Esophagus (tissue), 2 donors: Measurements from ENCODE around the gene SUMO2. TPM values are rescaled to one million over a fixed set of nuclear protein-coding genes. Genes with fewer than 3 reads are reported as not detected.
A peak's percentile ranks its signal among the peaks of the same experiment; 100 is the strongest.
"Not testable (repeated sequence)": the region's sequence is repeated elsewhere in the genome, so short reads cannot be mapped to it uniquely, and the experiment has no call there.

Experiments
- H3K27ac ChIP-seq, 2 donors: one replicate each; pipeline ENCODE4 v1.5.1; 2013; ENCODE audit warnings: low read depth in 2 of 2, mild to moderate bottlenecking in 2 of 2, inconsistent platforms in 1 of 2, low read length in 1 of 2, moderate library complexity in 1 of 2
- H3K27me3 ChIP-seq, 2 donors: one replicate each; pipeline ENCODE4 v1.6.1; 2013; ENCODE audit warnings: low read length in 2 of 2, control low read depth in 1 of 2, mild to moderate bottlenecking in 1 of 2; ENCODE audit not compliant: insufficient read depth in 2 of 2, control insufficient read depth in 1 of 2
- H3K36me3 ChIP-seq, 2 donors: one replicate each; pipeline ENCODE4 v1.6.1; 2013; ENCODE audit warnings: low read length in 1 of 2; ENCODE audit not compliant: control insufficient read depth in 2 of 2, insufficient read depth in 2 of 2
- H3K4me1 ChIP-seq, 2 donors: one replicate each; pipeline ENCODE4 v1.6.1; 2013; ENCODE audit warnings: low read length in 1 of 2; ENCODE audit not compliant: control insufficient read depth in 2 of 2, insufficient read depth in 2 of 2
- H3K4me3 ChIP-seq, 2 donors: one replicate each; pipeline ENCODE4 v1.5.1; 2013; ENCODE audit warnings: low read length in 2 of 2, mild to moderate bottlenecking in 2 of 2, low read depth in 1 of 2, moderate library complexity in 1 of 2
- H3K9me3 ChIP-seq, 2 donors: one replicate each; pipeline ENCODE4 v1.6.1; 2013; ENCODE audit warnings: mild to moderate bottlenecking in 2 of 2, low read depth in 1 of 2, low read length in 1 of 2, moderate library complexity in 1 of 2; ENCODE audit not compliant: control insufficient read depth in 2 of 2, insufficient read depth in 1 of 2
- WGBS, 2 donors: extraction: QIAGEN DNeasy Blood & Tissue Kit; methylation state at CpG; one replicate each; pipeline ENCODE4 v1.1.7; 2013; 5-methylcytosine and 5-hydroxymethylcytosine counted together
- polyA plus RNA-seq, 2 donors: library from polyadenylated mRNA; stranded (reverse); fragments of 200-250 nt; gene quantifications; one replicate each; pipeline ENCODE4 v1.2.3, GENCODE V29; 2013
- donor health status: healthy with polysubstance abuse.
- donor health status: Bipolar disorder and iron deficiency.

Gene SUMO2
- polyA plus RNA-seq, 2 donors, result 68.8 to 76.0 TPM

GRCh38 chr17:75209061-75209460, 26.3 kb upstream of the SUMO2 start:
- Histone ChIP-seq H3K4me1 (no peaks in the 10 kb centered on the region), H3K9me3 (no peaks in the 10 kb centered on the region), H3K27me3 (no peaks in the 10 kb centered on the region), H3K4me3 (no peak overlapping the region), H3K27ac (no peak overlapping the region), H3K36me3 (peaks cover 0 to 14% of the 10 kb centered on the region in 2 donors)
- 82% methylated on average over 3 of the region's 3 CpGs for WGBS, 2 donors

DNA sequence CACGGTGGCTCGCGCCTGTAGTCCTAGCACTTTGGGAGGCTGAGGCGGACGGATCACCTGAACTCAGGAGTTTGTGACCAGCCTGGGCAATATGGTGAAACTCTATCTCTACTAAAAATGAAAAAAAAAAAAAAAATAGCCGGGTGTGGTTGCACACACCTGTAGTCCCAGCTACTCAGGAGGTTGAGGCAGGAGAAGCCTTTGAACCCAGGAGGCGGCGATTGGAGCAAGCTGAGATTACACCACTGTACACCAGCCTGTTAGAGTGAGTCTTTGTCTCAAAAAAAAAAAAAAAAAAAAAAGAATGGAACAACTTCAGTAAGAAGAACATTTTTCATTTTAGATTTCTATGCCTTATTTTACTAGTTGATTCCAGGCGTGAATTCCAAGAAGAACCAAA, 25.4 kb upstream of the SUMO2 start:
- H3K4me3 ChIP-seq, result no peak overlapping the region
- no peaks in the 10 kb centered on the region for H3K27me3 ChIP-seq
- H3K36me3 ChIP-seq, result peaks cover 0 to 10% of the 10 kb centered on the region in 2 donors
- 89% methylated on average over 9 of the region's 9 CpGs for WGBS, 2 donors
- no peak overlapping the region for H3K27ac ChIP-seq
- H3K9me3 ChIP-seq, result no peaks in the 10 kb centered on the region
- no peaks in the 10 kb centered on the region for H3K4me1 ChIP-seq

DNA sequence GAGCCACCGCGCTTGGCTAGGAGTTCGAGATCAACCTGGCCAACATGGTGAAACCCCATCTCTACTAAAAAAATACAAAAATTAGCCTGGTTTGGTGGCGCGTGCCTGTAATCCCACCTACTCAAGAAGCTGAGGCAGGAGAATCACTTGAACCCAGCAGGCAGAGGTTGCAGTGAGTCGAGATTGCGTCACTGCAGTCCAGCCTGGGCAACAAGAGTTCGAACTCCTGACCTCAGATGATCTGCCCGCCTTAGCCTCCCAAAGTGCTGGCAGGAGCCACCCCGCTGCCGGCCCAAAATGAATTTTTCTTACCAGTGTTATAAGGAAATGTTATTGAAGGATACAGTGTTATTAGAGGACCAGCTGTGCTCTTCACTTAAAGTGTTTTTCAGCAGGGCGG, 25.0 kb upstream of the SUMO2 start:
- H3K36me3 ChIP-seq, result peaks cover 0 to 7% of the 10 kb centered on the region in 2 donors
- H3K4me3 ChIP-seq, result no peak overlapping the region
- no peaks in the 10 kb centered on the region for H3K27me3 ChIP-seq
- no peak overlapping the region for H3K27ac ChIP-seq
- WGBS, 2 donors, result 82 to 87% methylated on average over 12 of the region's 12 CpGs
- H3K4me1 ChIP-seq, result no peaks in the 10 kb centered on the region
- no peaks in the 10 kb centered on the region for H3K9me3 ChIP-seq

GRCh38 chr17:75207050-75207407, 24.3 kb upstream of the SUMO2 start:
- H3K4me3 ChIP-seq, result peak overlapping the region in 1 of 2 donors; percentile 93
- not testable (repeated sequence) for H3K4me1 ChIP-seq, H3K27ac ChIP-seq, H3K9me3 ChIP-seq, H3K36me3 ChIP-seq, H3K27me3 ChIP-seq
- 84 to 90% methylated on average over 8 of the region's 8 CpGs for WGBS, 2 donors

GRCh38 chr17:75205793-75206163, 23.0 kb upstream of the SUMO2 start:
- peaks cover 0 to 2% of the 10 kb centered on the region in 2 donors for H3K36me3 ChIP-seq
- H3K27me3 ChIP-seq, result no peaks in the 10 kb centered on the region
- WGBS, 2 donors, result 0% methylated on average over 22 of the region's 22 CpGs
- peak overlapping the region; percentile 95 to 100 for H3K27ac ChIP-seq
- peak overlapping the region; percentile 93 to 94 for H3K4me3 ChIP-seq
- no peaks in the 10 kb centered on the region for H3K9me3 ChIP-seq
- no peaks in the 10 kb centered on the region for H3K4me1 ChIP-seq

GRCh38 chr17:75205037-75205792, 22.5 kb upstream of the SUMO2 start, which contains the start of gene NUP85:
Gene NUP85, plus strand, starts transcription at chr17:75205679. Its CDS starts 83 bp downstream, at chr17:75205762.
- WGBS, 2 donors, result 0% methylated on average over 55 to 57 of the region's 57 CpGs
- Histone ChIP-seq H3K36me3 (peaks cover 0 to 2% of the 10 kb centered on the region in 2 donors), H3K4me3 (peak within 1 kb of the TSS; percentile 93 to 94), H3K4me1 (no peaks in the 10 kb centered on the region), H3K27ac (peak within 1 kb of the TSS; percentile 95 to 100), H3K27me3 (no peaks in the 10 kb centered on the region), H3K9me3 (no peaks in the 10 kb centered on the region)

DNA sequence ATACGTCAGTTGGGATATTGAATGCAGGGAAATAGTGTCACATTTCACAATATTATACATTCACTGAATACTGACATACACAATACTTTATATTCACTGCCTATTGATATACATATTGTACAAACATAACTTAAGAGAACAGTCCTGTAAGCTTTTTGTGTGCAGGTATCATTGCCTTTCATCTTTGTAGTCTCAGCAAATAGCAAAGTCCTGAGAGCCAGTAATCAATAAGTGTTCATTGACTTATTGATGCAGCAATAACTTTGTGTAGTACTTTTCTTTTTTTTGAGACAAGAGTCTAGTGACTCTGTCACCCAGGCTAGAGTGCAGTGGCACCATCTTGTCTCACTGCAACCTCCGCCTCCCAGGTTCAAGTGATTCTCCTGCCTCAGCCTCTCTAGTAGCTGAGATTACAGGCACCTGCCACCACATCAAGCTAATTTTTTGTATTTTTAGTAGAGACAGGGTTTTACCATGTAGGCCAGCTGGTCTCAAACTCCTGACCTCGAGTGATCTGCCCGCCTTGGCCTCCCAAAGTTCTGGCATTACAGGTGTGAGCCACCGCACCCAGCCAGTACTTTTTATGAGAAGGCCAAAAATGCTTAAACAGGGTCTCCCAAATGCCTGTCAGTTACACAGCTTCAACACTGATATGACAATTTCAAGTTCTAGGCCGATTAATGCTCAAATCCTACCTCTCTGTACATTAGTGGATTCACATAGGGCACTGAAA, 17.3 kb upstream of the SUMO2 start:
- Histone ChIP-seq H3K27me3 (no peaks in the 10 kb centered on the region), H3K9me3 (no peaks in the 10 kb centered on the region), H3K36me3 (no peaks in the 10 kb centered on the region), H3K27ac (no peak overlapping the region), H3K4me1 (no peaks in the 10 kb centered on the region), H3K4me3 (no peak overlapping the region)
- 90 to 94% methylated on average over 6 of the region's 6 CpGs for WGBS, 2 donors

- Histone ChIP-seq H3K27ac (no peak overlapping the region), H3K27me3 (no peaks in the 10 kb centered on the region), H3K4me3 (no peak overlapping the region), H3K9me3 (no peaks in the 10 kb centered on the region), H3K36me3 (no peaks in the 10 kb centered on the region), H3K4me1 (no peaks in the 10 kb centered on the region)
- WGBS, 2 donors, result 79 to 95% methylated on average over 3 to 4 of the region's 5 CpGs
These were observed 12.1 kb upstream of the SUMO2 start for GRCh38 chr17:75194879-75195278.

DNA sequence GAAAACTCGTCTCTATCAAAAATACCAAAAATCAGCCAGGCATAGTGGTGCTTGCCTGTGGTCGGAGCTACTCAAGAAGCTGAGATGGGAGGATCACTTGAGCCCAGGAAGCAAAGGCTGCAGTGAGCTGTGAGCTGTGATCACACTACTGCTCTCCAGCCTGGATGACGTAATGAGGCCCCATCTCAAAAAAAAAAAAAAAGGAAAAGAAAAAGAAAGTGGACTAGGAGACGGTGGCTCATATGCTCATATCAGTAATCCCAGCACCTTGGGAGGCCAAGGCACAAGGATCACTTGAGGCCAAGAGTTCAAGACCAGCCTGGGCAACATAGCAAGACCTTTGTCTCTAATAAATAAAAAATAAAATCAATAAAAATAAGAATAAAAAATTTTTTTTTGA, 8.8 kb upstream of the SUMO2 start:
- Histone ChIP-seq H3K4me1 (no peaks in the 10 kb centered on the region), H3K36me3 (no peaks in the 10 kb centered on the region), H3K27me3 (no peaks in the 10 kb centered on the region), H3K27ac (no peak overlapping the region), H3K4me3 (no peak overlapping the region), H3K9me3 (no peaks in the 10 kb centered on the region)
- 82% methylated on average over 4 of the region's 4 CpGs for WGBS, 2 donors

DNA sequence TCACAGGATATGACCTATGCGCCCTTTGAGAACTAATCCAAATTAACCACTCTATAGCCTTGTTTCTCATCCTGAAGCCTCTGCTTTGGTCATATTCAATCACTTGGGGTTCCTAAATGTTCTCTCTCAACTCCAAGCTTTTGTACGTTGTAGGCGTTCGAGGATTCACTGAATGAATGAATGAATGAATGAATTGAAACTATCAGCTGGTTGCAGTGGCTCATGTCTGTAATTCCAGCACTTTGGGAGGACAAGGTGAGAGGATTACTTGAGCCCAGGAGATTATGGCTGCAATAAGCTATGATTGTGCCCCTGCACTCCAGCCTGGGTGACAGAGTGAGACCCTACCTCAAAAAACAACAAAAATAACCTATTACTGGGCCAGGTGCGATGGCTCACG, 5.9 kb upstream of the SUMO2 start:
- WGBS, 2 donors, result 91 to 94% methylated on average over 6 of the region's 6 CpGs
- no peaks in the 10 kb centered on the region for H3K9me3 ChIP-seq
- H3K4me1 ChIP-seq, result no peaks in the 10 kb centered on the region
- no peaks in the 10 kb centered on the region for H3K27me3 ChIP-seq
- H3K36me3 ChIP-seq, result no peaks in the 10 kb centered on the region
- no peak overlapping the region for H3K4me3 ChIP-seq
- H3K27ac ChIP-seq, result no peak overlapping the region
